GM19397 (cell line): ENCODE measurements around the gene YWHAB.
A peak's percentile ranks its signal among the peaks of the same experiment; 100 is the strongest.
"Not testable (repeated sequence)": the region's sequence is repeated elsewhere in the genome, so short reads cannot be mapped to it uniquely, and the experiment has no call there.

ENCODE experiments used
- ATAC-seq: cut with Tn5 transposase; IDR thresholded peaks from one replicate; pipeline ENCODE4 v1.9.1; 2021; ENCODE audit warnings: mild to moderate bottlenecking, moderate library complexity; ENCODE audit not compliant: unreplicated experiment

The YWHAB gene

GRCh38 chr20:44866703-44867335, 18.7 kb upstream of the YWHAB start:
- no peak for ATAC-seq

GRCh38 chr20:44869471-44869870, 16.0 kb upstream of the YWHAB start:
- ATAC-seq: no peak

GRCh38 chr20:44882360-44882759, 3.1 kb upstream of the YWHAB start:
- ATAC-seq: not testable (repeated sequence)

GRCh38 chr20:44883214-44883902, 2.1 kb upstream of the YWHAB start:
- no peak for ATAC-seq

GRCh38 chr20:44884907-44885391, 556 bp upstream of the YWHAB start:
- no peak for ATAC-seq

- ATAC-seq: no peak
Measured at GRCh38 chr20:44886266-44886651, 754 bp downstream of the YWHAB start.

- ATAC-seq: no peak
Measured at GRCh38 chr20:44886828-44887227, 1.3 kb downstream of the YWHAB start.

- no peak for ATAC-seq
Measured at GRCh38 chr20:44887466-44887865, 2.0 kb downstream of the YWHAB start.

GRCh38 chr20:44888226-44889103, 3.0 kb downstream of the YWHAB start:
- no peak for ATAC-seq

GRCh38 chr20:44891826-44892225, 6.3 kb downstream of the YWHAB start:
- no peak for ATAC-seq

GRCh38 chr20:44894959-44895358, 9.5 kb downstream of the YWHAB start:
- no peak for ATAC-seq

- no peak for ATAC-seq
Measured at GRCh38 chr20:44896583-44896982, 11.1 kb downstream of the YWHAB start.

GRCh38 chr20:44897133-44897532, 11.6 kb downstream of the YWHAB start:
- no peak for ATAC-seq

- ATAC-seq: no peak
Measured at GRCh38 chr20:44900231-44900854, 14.8 kb downstream of the YWHAB start.

GRCh38 chr20:44901974-44902373, 16.5 kb downstream of the YWHAB start:
- no peak for ATAC-seq

- no peak for ATAC-seq
Measured at GRCh38 chr20:44904377-44904776, 18.9 kb downstream of the YWHAB start.

- no peak for ATAC-seq
Measured at GRCh38 chr20:44908987-44909871, 23.7 kb downstream of the YWHAB start.

- ATAC-seq: peak; percentile 90
Measured at GRCh38 chr20:44909872-44910689, 24.6 kb downstream of the YWHAB start, which contains the start of gene PABPC1L. TSS of gene PABPC1L (plus strand) at chr20:44910060. CDS start at chr20:44910144, 84 bp downstream.

GRCh38 chr20:44910690-44911262, 25.3 kb downstream of the YWHAB start:
- ATAC-seq: no peak
